SK-N-SH treated with all-trans-retinoic acid at 6 μM for 48 hours (cell line): Measurements from ENCODE around the gene LRRC25.
"Not testable (repeated sequence)": the region's sequence is repeated elsewhere in the genome, so short reads cannot be mapped to it uniquely, and the experiment has no call there.

Experiments used
- ARNTL ChIP-seq: fragments of 450-650 bp; formaldehyde crosslinking; IDR thresholded peaks from 2 replicates; pipeline ENCODE4 v1.5.0; 2020; ENCODE audit warnings: low read depth, mild to moderate bottlenecking, moderate library complexity, borderline replicate concordance
- BACH2 ChIP-seq: fragments of 250-450 bp; sonication (Bioruptor Pico); IDR thresholded peaks from 2 replicates; pipeline ENCODE4 v1.9.0; 2021; ENCODE audit warnings: mild to moderate bottlenecking, borderline replicate concordance
- ESRRG ChIP-seq: fragments of 250-450 bp; sonication (Bioruptor Pico); IDR thresholded peaks from 2 replicates; pipeline ENCODE4 v1.6.1; 2021; ENCODE audit warnings: mild to moderate bottlenecking
- ISL1 ChIP-seq: fragments of 250-450 bp; sonication (Bioruptor Pico); IDR thresholded peaks from 2 replicates; pipeline ENCODE4 v2.1.2; 2022; ENCODE audit warnings: mild to moderate bottlenecking, moderate library complexity
- OSR1 ChIP-seq: fragments of 250-450 bp; sonication (Bioruptor Pico); IDR thresholded peaks from 2 replicates; pipeline ENCODE4 v1.8.0; 2022; ENCODE audit warnings: moderate library complexity, mild to moderate bottlenecking, inconsistent platforms
- TSHZ2 ChIP-seq: fragments of 250-450 bp; sonication (Bioruptor Pico); IDR thresholded peaks from 2 replicates; pipeline ENCODE4 v1.5.0; 2020; ENCODE audit warnings: mild to moderate bottlenecking, moderate library complexity
- ZC3H10 ChIP-seq: fragments of 250-450 bp; sonication (Bioruptor Pico); IDR thresholded peaks from 2 replicates; pipeline ENCODE4 v1.5.1; 2021; ENCODE audit warnings: mild to moderate bottlenecking, moderate library complexity
- ZFP3 ChIP-seq: fragments of 250-450 bp; sonication (Bioruptor Pico); IDR thresholded peaks from 2 replicates; pipeline ENCODE4 v1.5.0; 2020; ENCODE audit warnings: mild to moderate bottlenecking, moderate library complexity
- ZNF565 ChIP-seq: fragments of 450-650 bp; formaldehyde crosslinking; conservative IDR thresholded peaks from 2 replicates; pipeline ENCODE4 v1.5.0; 2020; ENCODE audit warnings: low read depth, mild to moderate bottlenecking, moderate library complexity
- ZNF70 ChIP-seq: fragments of 450-650 bp; formaldehyde crosslinking; IDR thresholded peaks from 2 replicates; pipeline ENCODE4 v1.5.0; 2020; ENCODE audit warnings: mild to moderate bottlenecking, moderate library complexity
- TF ChIP-seq, protein P1 (sequence below): fragments of 250-450 bp; sonication (Bioruptor Pico); IDR thresholded peaks from 2 replicates; pipeline ENCODE4 v1.5.1; 2020; ENCODE audit warnings: low read depth, mild to moderate bottlenecking, moderate library complexity
- TF ChIP-seq, protein P2 (sequence below): fragments of 250-450 bp; sonication (Bioruptor Pico); IDR thresholded peaks from 2 replicates; pipeline ENCODE4 v1.5.1; 2021; ENCODE audit warnings: mild to moderate bottlenecking, moderate library complexity

DNA sequence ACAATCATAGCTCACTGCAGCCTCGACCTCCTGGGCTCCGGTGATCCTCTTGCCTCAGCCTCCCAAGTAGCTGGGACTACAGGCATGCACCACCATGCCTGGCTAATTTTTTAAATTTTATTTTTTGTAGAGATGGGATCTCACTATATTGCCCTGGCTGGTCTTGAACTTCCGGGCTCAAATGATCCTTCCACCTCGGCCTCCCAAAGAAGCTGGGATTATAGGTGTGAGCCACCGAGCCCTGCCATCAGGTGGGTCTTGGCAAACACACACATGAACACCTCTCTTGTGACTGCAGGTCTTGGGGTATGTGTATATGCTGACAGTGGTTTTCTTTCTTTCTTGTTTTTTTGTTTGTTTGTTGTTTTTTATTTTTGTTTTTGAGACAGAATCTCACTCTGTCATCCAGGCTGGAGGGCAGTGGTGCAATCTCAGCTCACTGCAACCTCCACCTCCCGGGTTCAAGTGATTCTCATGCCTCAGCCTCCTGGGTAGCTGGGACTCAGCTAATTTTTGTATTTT is 48.5 kb downstream of the LRRC25 start:
- TF ChIP-seq ARNTL (CRISPR knock-in tag); BACH2 (CRISPR knock-in tag); TSHZ2 (CRISPR knock-in tag); ESRRG; ZC3H10 (CRISPR knock-in tag); ISL1 (CRISPR knock-in tag); ZNF70; OSR1 (CRISPR knock-in tag); ZNF565 (CRISPR knock-in tag); ZFP3: not testable (repeated sequence)
- TF ChIP-seq, protein P1, sequence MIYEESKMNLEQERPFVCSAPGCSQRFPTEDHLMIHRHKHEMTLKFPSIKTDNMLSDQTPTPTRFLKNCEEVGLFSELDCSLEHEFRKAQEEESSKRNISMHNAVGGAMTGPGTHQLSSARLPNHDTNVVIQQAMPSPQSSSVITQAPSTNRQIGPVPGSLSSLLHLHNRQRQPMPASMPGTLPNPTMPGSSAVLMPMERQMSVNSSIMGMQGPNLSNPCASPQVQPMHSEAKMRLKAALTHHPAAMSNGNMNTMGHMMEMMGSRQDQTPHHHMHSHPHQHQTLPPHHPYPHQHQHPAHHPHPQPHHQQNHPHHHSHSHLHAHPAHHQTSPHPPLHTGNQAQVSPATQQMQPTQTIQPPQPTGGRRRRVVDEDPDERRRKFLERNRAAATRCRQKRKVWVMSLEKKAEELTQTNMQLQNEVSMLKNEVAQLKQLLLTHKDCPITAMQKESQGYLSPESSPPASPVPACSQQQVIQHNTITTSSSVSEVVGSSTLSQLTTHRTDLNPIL (CRISPR knock-in tag) = not testable (repeated sequence)
- TF ChIP-seq, protein P2, sequence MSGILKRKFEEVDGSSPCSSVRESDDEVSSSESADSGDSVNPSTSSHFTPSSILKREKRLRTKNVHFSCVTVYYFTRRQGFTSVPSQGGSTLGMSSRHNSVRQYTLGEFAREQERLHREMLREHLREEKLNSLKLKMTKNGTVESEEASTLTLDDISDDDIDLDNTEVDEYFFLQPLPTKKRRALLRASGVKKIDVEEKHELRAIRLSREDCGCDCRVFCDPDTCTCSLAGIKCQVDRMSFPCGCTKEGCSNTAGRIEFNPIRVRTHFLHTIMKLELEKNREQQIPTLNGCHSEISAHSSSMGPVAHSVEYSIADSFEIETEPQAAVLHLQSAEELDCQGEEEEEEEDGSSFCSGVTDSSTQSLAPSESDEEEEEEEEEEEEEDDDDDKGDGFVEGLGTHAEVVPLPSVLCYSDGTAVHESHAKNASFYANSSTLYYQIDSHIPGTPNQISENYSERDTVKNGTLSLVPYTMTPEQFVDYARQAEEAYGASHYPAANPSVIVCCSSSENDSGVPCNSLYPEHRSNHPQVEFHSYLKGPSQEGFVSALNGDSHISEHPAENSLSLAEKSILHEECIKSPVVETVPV (CRISPR knock-in tag) = not testable (repeated sequence)
